GM23338 (cell line): ENCODE results near the gene MEIS3.

ENCODE experiments used
- CREB1 ChIP-seq: fragments of 250-450 bp; sonication (Bioruptor Pico); IDR thresholded peaks from 2 replicates; pipeline ENCODE4 v1.5.0; 2020; ENCODE audit warnings: low read depth, mild to moderate bottlenecking, moderate library complexity
- EZH2 ChIP-seq: fragments of 200-600 bp; sonication (generic); IDR thresholded peaks from one replicate; pipeline ENCODE4 v1.8.0; 2017; ENCODE audit warnings: antibody characterized with exemption, mild to moderate bottlenecking, low read depth; ENCODE audit not compliant: unreplicated experiment
- EZH2phosphoT487 ChIP-seq: fragments of 200-600 bp; sonication (generic); IDR thresholded peaks from one replicate; pipeline ENCODE4 v1.8.1; 2018; ENCODE audit warnings: antibody characterized with exemption; ENCODE audit not compliant: unreplicated experiment
- JUNB ChIP-seq: IDR thresholded peaks from one replicate; pipeline ENCODE4 v1.6.1; 2016; ENCODE audit warnings: antibody characterized with exemption; ENCODE audit not compliant: unreplicated experiment
- POLR2AphosphoS5 ChIP-seq: IDR thresholded peaks from 2 replicates; pipeline ENCODE4 v1.6.1; 2016; ENCODE audit warnings: antibody characterized with exemption, low read depth
- TF ChIP-seq, protein P1 (sequence below), 2 experiments: fragments of 200-600 bp in 1 of 2; sonication (generic) in 1 of 2; conservative IDR thresholded peaks; 2 replicates each; pipeline versions ENCODE4 v1.5.1 to v1.6.1; 2016 to 2017; ENCODE audit warnings: antibody characterized with exemption in 2 of 2, low read depth in 2 of 2, mild to moderate bottlenecking in 2 of 2, moderate library complexity in 1 of 2

- no peak for TF ChIP-seq JUNB
- TF ChIP-seq, protein P1, sequence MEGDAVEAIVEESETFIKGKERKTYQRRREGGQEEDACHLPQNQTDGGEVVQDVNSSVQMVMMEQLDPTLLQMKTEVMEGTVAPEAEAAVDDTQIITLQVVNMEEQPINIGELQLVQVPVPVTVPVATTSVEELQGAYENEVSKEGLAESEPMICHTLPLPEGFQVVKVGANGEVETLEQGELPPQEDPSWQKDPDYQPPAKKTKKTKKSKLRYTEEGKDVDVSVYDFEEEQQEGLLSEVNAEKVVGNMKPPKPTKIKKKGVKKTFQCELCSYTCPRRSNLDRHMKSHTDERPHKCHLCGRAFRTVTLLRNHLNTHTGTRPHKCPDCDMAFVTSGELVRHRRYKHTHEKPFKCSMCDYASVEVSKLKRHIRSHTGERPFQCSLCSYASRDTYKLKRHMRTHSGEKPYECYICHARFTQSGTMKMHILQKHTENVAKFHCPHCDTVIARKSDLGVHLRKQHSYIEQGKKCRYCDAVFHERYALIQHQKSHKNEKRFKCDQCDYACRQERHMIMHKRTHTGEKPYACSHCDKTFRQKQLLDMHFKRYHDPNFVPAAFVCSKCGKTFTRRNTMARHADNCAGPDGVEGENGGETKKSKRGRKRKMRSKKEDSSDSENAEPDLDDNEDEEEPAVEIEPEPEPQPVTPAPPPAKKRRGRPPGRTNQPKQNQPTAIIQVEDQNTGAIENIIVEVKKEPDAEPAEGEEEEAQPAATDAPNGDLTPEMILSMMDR (conservative IDR thresholded peaks at IDR 0.05; ENCODE audit: low read depth in 2 of 2) = no peak
- TF ChIP-seq CREB1 = no peak
- no peak for TF ChIP-seq EZH2
- no peak for TF ChIP-seq POLR2AphosphoS5
- TF ChIP-seq EZH2phosphoT487 = no peak
These were observed 13.8 kb upstream of the MEIS3 start for GRCh38 chr19:47433121-47433520.
